GM03348 (cell line): ENCODE measurements around the gene NCKAP1.
"Not testable (repeated sequence)": the region's sequence is repeated elsewhere in the genome, so short reads cannot be mapped to it uniquely, and the experiment has no call there.

Experiments used
- DNase-seq: peaks from one replicate; pipeline ENCODE4 v3.0.0; 2012; ENCODE audit warnings: low spot score

NCKAP1 gene

DNA sequence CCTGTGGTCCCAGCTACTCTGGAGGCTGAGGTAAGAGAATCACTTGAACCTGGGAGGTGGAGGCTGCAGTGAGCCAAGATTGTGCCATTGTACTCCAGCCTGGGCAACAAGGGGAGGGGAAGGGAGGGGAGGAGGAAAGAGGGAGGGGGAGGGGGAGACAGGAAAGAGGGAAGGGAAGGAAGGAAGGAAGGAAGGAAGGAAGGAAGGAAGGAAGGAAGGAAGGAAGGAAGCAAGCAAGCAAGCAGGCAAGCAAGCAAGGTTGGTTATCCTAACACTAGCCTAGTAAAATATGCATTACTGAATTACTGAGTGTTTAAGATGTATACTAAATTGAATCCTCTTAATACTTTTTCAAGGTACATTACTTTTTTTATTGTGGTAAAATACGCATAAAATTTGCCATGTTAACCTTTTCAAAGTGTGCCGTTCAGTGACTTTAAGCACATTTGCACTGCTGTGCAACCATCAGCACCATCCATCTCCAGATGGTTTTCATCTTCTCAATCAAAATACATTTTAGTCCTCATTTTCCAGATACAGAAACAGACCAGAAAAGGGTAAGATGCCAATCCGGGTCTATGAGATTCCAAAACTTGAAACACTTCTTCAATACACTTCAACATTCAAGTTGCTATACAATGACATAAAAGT is 28.9 kb downstream of the NCKAP1 start:
- DNase-seq: no peak

DNA sequence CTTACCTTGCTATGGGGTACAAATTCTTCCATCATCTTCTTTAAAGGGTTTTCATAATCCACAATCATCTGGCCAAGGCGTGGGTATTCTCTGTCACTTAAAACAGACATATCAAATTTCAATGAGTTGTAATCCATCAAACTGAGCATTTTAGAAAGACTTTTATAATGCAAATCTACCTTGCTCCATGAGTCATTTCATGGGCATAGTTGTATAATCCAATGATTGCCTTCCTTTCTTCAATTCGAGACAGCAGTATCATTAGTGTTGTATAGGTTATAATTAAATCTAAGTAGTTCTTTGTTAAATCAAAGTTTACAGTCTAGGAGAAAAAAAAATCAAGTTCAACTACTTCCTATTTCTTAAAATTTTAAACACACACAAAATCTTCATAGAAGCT is 36.3 kb downstream of the NCKAP1 start:
- no peak for DNase-seq

DNA sequence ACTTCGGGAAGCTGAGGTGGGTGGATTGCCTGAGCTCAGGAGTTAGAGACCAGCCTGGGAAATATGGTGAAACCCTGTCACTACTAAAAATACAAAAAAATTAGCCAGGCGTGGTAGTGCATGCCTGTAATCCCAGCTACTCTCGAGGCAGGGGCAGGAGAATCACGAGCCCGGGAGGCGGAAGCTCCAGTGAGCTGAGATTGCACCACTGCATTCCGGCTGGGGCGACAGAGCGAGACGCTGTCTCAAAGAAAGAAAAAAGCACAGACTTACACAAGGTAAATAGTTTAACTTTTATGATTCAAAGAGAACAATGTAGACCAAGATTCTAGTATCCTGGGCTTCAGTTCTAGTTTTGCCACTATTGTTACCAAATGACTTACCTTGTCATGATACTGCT is 37.4 kb downstream of the NCKAP1 start:
- no peak for DNase-seq

DNA sequence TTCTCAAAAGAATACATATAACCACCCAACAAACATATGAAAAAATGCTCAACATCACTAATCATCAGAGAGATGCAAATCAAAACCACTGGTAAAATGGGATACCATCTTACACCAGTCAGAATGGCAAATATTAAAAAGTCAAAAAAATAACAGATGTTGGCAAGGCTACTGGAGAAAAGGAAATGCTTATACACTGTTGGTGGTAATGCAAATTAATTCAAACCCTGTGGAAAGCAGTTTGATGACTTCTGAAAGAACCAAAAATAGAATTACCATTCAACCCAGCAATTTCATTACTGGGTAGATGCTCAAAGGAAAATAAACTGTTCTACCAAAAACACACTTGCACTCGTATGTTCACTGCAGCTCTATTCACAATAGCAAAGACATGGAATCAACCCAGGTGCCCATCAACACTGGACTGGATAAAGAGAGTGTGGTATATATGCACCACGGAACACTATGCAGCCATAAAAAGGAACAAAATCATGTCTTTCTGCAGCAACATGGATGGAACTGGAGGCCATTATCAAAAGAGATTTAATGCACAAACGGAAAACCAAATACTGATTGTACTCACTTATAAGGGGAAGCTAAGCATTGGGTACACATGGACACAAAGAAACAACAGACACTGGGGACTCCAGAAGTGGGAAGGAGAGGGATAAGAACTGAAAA is 38.8 kb downstream of the NCKAP1 start:
- no peak for DNase-seq

DNA sequence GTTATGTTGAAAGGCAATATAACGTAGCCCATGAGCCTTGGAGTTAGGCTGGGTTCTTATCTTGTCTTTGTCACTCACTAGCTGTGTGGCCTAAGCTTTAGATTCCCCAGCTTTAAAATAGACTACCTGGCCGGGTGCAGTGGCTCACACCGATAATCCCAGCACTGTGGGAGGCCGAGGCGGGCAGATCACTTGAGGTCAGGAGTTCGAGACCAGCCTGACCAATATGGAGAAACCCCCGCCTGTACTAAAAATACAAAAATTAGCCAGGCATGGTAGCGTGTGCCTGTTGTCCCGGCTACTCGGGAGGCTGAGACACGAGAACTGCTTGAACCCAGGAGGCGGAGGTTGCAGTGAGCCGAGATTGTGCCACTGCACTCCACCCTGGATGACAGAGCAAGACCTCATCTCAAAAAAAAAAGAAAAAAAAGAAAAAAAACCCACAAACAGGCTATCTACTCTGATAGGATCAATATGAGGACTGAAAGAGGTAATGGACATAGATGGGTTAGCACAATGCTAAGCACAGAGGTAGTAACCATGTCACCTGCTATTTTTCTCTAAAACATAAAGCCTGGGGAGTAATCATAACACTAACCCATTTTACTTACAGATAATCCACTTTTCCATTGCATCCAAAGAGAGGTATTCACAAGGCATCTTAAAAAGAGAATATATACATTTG is 43.9 kb downstream of the NCKAP1 start:
- DNase-seq: no peak

DNA sequence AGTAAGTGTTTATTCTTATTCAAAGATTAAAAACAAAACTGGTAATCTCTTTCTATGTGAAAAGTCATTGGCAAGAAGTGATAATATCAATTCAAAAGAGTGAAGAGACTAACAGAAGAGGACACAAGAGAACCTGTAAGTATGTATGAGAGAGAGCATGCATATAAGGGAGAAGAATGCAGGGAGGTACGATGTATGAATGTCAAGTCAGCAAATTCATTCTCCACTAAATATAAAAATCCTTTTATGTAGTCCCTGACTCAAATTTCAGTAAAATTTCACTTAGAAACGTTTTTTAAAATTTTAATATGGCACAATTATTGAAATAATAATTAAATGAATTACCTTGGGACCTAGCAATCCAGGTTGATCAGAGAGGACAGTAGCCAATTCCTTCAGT is 55.3 kb downstream of the NCKAP1 start:
- no peak for DNase-seq

DNA sequence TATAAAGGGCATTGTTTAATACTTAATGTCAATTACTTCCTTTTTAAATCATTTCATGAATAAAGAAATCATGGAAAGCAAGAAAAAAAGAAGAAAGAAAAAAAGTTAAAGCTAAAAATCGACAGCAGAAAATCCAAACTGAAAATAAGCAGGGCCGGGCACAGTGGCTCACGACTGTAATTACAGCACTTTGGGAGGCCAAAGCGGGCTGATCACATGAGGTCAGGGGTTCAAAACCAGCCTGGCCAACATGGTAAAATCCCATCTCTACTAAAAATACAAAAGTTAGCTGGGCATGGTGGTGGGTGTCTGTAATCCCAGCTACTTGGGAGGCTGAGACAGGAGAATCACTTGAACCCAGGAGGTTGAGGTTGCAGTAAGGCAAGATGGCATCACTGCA is 56.8 kb downstream of the NCKAP1 start:
- not testable (repeated sequence) for DNase-seq

DNA sequence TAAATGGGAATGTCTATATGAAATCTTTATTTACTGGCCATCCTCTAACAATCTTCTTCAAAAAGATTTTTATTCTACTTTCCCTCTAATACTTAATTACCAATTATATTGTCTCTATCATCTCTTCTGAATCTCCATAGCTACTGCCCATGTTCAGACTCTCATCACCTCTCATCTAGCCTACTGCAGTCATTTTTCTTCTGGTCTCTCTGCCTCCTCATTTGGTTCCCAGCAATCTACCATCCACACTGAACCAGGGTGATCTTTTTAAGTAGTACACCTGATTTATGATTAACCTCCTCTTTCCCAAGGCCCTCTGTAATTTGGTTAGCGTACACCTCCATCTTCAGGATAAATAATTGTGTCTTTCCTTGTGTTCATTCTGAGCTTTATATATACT is 57.6 kb downstream of the NCKAP1 start:
- no peak for DNase-seq

DNA sequence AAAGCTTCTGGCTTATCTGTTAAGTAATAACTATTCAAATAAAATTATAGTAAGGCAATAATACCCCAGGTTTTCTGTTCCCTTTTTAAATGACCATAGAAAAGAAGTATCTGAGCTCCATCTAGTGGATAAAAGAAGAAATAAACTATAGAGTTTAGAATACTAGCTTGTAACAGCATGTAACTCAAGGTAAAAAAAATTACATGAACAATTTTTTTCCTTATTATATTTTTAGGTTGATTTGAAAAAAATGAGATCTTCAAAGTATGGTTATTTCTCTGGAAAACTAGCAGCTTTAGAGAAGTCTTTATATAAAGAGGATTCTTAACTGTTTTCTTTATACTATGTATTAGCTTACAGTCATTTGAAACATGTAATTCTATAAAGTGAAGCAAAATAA is 58.1 kb downstream of the NCKAP1 start:
- peak; percentile 56 for DNase-seq

DNA sequence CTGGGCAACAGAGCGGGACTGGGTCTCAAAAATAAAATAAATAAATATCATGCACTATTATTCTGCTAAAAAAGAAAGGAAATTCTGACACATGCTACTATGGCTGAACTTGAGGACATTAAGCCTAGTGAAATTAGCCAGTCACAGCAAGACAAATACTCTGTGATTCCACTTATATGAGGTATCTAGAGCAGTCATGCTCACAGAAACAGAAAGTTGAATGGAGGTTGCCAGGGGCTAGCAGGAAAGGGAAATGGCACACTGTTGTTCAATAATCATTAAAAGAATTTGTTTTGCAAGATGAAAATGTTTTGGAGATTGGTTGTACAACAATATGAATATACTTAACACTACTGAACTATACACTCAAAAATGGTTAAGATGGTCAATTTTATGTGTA is 60.8 kb downstream of the NCKAP1 start:
- no peak for DNase-seq

DNA sequence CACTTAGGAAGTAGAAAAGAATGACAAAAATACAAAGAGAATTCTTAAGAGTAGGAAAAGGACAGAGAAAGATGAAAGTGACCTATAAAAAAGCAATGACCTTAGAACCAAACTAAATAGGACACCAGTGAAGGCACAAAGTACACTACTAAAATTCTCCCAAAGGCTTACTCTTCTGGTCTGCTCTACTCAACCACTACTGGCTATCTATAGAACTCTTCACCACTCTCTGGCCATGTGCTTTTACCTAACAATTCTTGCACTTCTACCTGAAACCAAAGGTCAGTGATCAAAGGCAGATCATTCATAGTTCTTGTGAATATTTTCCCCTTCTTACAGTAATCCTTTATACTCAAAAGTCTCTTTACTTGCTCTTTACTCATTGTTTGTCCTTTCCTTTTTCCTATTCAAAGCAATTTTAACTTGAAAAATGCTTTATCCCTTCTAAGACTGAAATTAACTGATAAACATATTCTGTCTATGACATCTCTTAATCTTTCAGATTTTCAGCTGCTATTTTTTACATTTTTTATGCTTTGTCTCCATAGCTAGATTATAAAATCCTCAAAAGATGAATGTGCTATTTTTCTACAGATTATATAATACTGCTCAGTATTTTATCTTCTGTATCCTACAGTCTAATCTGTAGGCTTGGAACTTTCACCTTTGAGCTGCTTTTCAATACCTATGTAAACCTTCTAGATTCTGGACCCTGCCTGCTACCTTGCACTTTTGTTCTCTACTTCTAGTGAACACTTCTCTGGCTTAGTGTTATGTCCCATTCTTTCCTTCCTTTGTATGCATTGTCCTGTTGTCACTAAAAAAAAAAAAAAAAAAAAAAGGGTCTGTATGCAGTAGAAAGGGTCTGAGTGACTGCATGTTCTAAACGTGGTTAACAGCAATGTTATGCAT is 64.6 kb downstream of the NCKAP1 start:
- no peak for DNase-seq

DNA sequence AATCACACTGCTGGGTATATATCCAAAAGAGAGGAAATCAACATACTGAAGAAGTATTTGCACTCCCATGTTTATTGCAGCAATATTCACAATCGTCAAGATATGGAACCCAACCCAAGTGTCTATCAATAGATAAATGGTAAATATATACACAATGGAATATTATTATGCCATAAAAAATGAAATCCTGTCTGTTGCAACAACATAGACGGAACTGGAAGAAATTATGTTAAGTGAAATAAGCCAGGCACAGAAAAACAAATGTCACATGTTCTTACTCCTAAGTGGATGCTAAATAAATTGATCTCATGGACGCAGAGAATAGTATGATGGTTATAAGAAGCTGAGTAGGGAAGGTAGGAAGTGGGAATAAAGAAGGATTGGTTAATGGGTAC is 65.7 kb downstream of the NCKAP1 start:
- no peak for DNase-seq

DNA sequence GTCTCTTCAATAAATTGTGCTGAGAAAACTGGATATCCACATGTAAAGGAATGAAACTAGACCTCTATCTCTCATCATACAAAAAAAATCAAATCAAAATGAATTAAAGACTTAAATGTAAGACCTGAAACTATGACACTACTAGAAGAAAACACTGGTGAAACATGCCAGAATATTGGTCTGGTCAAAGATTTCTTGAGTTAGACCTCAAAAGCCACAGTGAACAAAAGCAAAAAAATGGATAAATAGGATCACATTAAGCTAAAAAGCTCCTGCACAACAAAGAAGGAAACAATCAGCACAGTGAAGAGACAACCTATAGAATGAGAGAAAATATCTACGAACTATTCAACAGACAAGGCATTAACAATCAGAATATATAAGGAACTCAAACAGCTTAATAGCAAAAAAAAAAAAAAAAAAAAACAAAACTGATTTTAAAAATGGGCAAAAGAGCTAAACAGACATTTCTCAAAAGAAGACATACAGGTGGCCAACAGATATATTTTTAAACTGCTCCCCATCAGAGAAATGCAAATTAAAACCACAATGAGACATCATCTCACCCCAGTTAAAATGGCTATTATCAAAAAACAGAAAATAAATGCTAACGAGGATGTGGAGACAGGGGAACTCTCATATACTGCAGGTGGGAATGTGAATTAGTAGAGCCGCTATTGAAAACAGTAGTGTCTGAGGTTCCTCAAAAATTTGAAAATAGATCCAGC is 66.3 kb downstream of the NCKAP1 start:
- no peak for DNase-seq

DNA sequence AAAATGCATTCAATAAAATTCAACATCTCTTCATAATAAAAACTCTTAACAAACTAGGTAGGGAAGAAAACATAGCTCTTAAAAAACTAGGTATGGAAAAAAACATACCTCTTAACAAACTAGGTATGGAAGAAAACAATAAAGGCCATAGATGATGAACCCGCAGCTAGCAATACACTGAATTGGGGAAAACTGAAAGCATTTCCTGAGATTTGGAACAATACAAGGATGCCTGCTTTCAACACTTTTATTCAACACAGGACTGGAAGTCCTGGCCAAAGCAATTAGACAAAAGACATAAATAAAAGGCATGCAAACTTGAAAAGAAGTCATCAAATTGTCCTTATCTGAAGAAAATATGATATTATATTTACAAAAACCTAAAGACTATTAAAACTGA is 67.8 kb downstream of the NCKAP1 start:
- DNase-seq: no peak

DNA sequence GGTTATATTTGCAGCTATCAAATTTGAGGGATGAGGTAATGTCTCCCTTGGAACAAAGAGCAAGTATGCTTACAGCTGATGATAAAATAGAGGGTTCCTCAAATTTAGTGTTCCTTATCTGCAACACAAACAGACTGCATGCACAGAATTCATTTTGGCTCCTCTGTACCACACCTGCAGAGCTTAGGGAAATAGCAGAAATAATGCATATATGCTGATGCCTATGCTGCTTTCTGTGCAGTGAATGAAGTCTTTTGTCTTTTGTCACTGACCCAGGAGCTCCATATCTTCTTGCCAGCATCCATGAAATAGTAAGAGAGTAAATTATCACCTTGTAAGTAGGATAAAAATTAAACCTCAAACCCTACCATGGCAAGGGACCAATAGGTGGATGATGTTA is 69.8 kb downstream of the NCKAP1 start:
- DNase-seq: no peak

DNA sequence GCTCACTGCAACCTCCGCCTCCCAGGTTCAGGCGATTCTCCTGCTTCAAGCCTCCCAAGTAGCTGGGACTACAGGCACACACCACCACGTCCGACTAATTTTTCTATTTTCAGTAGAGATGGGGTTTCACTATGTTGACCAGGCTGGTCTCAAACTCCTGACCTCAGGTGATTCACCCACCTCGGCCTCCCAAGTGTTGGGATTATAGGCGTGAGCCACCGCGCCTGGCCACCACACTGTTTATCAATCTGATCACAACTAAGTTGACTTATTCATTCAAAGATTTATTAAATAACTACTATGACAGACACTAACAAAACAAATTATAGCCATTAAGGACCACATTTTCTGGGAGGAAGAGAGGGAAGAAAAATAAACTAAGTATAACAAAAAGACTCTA is 71.9 kb downstream of the NCKAP1 start:
- DNase-seq: not testable (repeated sequence)

DNA sequence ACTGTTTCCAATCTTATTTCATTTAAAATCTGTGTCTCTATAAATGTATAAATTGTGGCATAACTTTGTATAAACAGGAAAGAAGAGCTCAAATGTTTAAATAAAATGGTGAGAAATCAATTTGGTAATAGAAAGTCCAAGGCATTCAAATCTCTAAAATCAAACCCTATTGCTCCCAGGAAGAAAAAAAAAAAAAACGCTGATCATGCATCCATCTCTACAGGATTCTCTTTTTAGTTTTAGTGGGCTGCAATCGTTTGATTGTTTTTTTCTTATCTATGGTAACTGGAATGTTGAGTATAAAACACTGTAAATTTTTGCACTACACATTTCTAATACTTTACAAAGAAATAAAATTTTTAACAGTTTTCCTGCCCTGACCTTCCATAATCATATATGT is 75.6 kb downstream of the NCKAP1 start:
- DNase-seq: no peak

DNA sequence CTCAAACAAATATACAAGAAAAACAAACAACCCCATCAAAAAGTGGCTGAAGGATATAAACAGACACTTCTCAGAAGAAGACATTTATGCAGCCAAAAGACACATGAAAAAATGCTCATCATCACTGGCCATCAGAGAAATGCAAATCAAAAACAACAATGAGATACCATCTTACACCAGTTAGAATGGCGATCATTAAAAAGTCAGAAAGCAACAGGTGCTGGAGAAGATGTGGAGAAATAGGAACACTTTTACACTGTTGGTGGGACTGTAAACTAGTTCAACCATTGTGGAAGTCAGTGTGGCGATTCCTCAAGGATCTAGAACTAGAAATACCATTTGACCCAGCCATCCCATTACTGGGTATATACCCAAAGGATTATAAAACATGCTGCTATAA is 77.4 kb downstream of the NCKAP1 start:
- not testable (repeated sequence) for DNase-seq

DNA sequence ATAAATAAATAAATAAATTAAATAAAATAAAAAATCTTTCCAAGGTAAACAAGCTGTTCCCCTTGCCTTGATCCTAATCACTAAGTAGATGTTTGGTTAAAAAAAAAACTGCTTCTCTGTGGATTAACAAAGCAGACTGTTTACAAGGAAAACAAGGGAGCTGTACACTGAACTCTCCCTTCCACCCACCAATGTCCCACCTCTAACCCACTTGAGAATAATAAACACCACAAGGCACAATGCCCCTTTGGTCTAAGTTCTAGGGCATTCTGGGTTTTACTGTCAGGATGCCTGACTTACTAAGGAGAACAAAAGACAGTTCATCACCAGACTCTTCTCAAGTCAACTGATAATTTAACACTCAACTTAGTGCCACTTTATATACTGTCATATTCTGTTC is 83.5 kb downstream of the NCKAP1 start:
- DNase-seq: no peak

DNA sequence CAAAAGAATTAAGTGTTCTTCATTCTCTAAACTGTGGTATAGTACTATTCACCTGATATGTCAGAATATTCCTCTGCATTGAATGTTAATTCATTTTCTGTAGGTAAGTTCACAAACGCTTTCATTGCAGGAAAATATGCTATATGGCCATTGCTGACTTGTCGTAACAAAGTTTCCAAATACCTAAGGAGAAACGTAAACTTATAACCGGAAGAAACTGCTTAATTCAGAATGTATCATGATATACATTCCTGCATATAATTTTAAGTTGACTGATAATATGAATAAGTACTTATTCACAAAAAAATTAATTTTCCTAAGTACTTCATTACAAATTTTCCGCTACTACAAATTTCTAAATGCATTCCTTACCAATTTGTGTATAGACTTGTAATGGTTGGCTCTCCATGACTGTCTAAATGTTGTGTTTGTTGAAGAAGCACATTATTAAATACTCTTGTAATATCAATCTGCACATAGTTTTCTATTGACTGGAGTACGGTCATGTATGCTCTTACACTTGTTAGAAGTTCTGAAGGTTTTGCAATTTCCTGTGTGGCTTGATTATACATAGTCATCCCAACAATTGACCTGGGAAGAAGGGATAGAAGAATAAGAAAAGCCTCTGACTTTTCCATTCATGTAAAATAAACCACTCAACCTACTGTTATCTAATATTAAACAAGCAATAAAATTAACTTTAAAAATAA is 85.4 kb downstream of the NCKAP1 start:
- peak; percentile 31 for DNase-seq
